ENCODE data around the gene MICAL2. TPM values are rescaled to one million over a fixed set of nuclear protein-coding genes. Genes with fewer than 3 reads are reported as not detected.

The MICAL2 gene
- total RNA-seq, 4 donors from 2014 or later = 27.4 to 63.6 (median 51.9) TPM

- Histone ChIP-seq H3K36me3 (no peaks in the 10 kb centered on the region), H3K4me3 (replicated peaks in 1 of 3) (no peak overlapping the region), H3K27ac (no peak overlapping the region), H3K9me3 (no peaks in the 10 kb centered on the region), H3K4me1 (peaks cover 6 to 18% of the 10 kb centered on the region in 2 donors), H3K27me3 (no peaks in the 10 kb centered on the region)
- intact Hi-C loops (cut with DNase I) = loop anchor here (10.0 kb wide), 1 partner anchor 360 kb away; no protein-coding TSS in a partner anchor
- no peak for TF ChIP-seq CTCF (IDR thresholded peaks at IDR 0.05)
- no peak for TF ChIP-seq POLR2A (IDR thresholded peaks at IDR 0.05)
- WGBS, 2 donors = 83 to 88% methylated on average over 4 of the region's 4 CpGs
- no peak for DNase-seq
These were observed 174.7 kb downstream of the MICAL2 start for GRCh38 chr11:12285106-12285505.

- WGBS, 2 donors = 74 to 81% methylated on average over 6 of the region's 6 CpGs
- Histone ChIP-seq H3K27me3 (no peaks in the 10 kb centered on the region), H3K4me3 (replicated peaks in 1 of 3) (no peak overlapping the region), H3K9me3 (no peaks in the 10 kb centered on the region), H3K27ac (no peak overlapping the region), H3K4me1 (peaks cover 0 to 11% of the 10 kb centered on the region in 2 donors), H3K36me3 (no peaks in the 10 kb centered on the region)
- TF ChIP-seq CTCF (IDR thresholded peaks at IDR 0.05) (no peak), POLR2A (IDR thresholded peaks at IDR 0.05) (no peak)
- DNase-seq = no peak
- intact Hi-C loops (cut with DNase I) = loop anchor here (10.0 kb wide), 1 partner anchor 361 kb away; no protein-coding TSS in a partner anchor
These were observed 175.4 kb downstream of the MICAL2 start for GRCh38 chr11:12285811-12286222.

GRCh38 chr11:12286606-12287005, 176.2 kb downstream of the MICAL2 start:
- Histone ChIP-seq H3K9me3 (no peaks in the 10 kb centered on the region), H3K27ac (peak overlapping the region in 1 of 3 donors; percentile 15), H3K4me1 (peaks cover 0 to 11% of the 10 kb centered on the region in 2 donors), H3K36me3 (no peaks in the 10 kb centered on the region), H3K4me3 (replicated peaks in 1 of 3) (no peak overlapping the region), H3K27me3 (no peaks in the 10 kb centered on the region)
- no peak for DNase-seq
- TF ChIP-seq POLR2A (IDR thresholded peaks at IDR 0.05) (no peak), CTCF (IDR thresholded peaks at IDR 0.05) (no peak)
- WGBS, 2 donors = 79 to 81% methylated on average over 6 of the region's 6 CpGs
- intact Hi-C loops (cut with DNase I) = loop anchor here (10.0 kb wide), 1 partner anchor 362 kb away; no protein-coding TSS in a partner anchor

- Histone ChIP-seq H3K4me1 (peaks cover 0 to 11% of the 10 kb centered on the region in 2 donors), H3K27me3 (no peaks in the 10 kb centered on the region), H3K27ac (peak overlapping the region in 2 of 3 donors; percentile 58 to 76), H3K9me3 (no peaks in the 10 kb centered on the region), H3K4me3 (replicated peaks in 1 of 3) (no peak overlapping the region), H3K36me3 (no peaks in the 10 kb centered on the region)
- no peak for DNase-seq
- WGBS, 2 donors = 31 to 36% methylated on average over 2 of the region's 2 CpGs
- intact Hi-C loops (cut with DNase I) = loop anchor here (10.0 kb wide), 1 partner anchor 362 kb away; no protein-coding TSS in a partner anchor
- TF ChIP-seq CTCF (IDR thresholded peaks at IDR 0.05) = no peak
- TF ChIP-seq POLR2A (IDR thresholded peaks at IDR 0.05) = no peak
These were observed 176.6 kb downstream of the MICAL2 start for GRCh38 chr11:12287009-12287373.

GRCh38 chr11:12287374-12288211, 177.2 kb downstream of the MICAL2 start:
- no peak for TF ChIP-seq POLR2A (IDR thresholded peaks at IDR 0.05)

More at GRCh38 chr11:12287374-12288211, 177.2 kb downstream of the MICAL2 start:
- H3K4me3 ChIP-seq (replicated peaks in 1 of 3) = no peak overlapping the region
- WGBS, 2 donors = 73 to 82% methylated on average over 11 to 13 of the region's 13 CpGs
- no peak for DNase-seq
- intact Hi-C loops (cut with DNase I) = loop anchor here (10.0 kb wide), 1 partner anchor 363 kb away; no protein-coding TSS in a partner anchor
- H3K36me3 ChIP-seq = no peaks in the 10 kb centered on the region
- no peaks in the 10 kb centered on the region for H3K9me3 ChIP-seq
- H3K27me3 ChIP-seq = no peaks in the 10 kb centered on the region
- peak overlapping the region in 2 of 3 donors; percentile 58 to 76 for H3K27ac ChIP-seq
- peaks cover 0 to 11% of the 10 kb centered on the region in 2 donors for H3K4me1 ChIP-seq

Data from thyroid gland (tissue), 4 donors.